H1 (cell line): ENCODE results near the gene FMO3. TPM values are rescaled to one million over a fixed set of nuclear protein-coding genes. Genes with fewer than 3 reads are reported as not detected.

Experiments used
- polyA plus RNA-seq, 7 experiments: library from polyadenylated mRNA; depleted of rRNA in 3 of 7; stranded (reverse) in 5 of 7; unstranded in 2 of 7; fragments of >200 nt in 5 of 7; fragments of 200-250 nt in 2 of 7; gene quantifications; 1 replicate in 5 of 7; 2 replicates in 1 of 7; 4 replicates in 1 of 7; pipeline versions ENCODE4 v1.2.1 to v1.2.3, GENCODE V29; 2011 to 2013; ENCODE audit warnings: missing spikeins in 2 of 7, mixed read lengths in 2 of 7
- total RNA-seq: library from RNA; stranded (reverse); fragmentation: NEBNext Ultra II Directional; extraction: Animal tissue kit (Norgen Biotek cat#: 25700); gene quantifications from 2 replicates; pipeline ENCODE4 v1.2.1, GENCODE V29; 2021
- TF ChIP-seq, protein P1 (sequence below): IDR thresholded peaks from 2 replicates; pipeline ENCODE4 v1.6.1; 2011; ENCODE audit warnings: low read length, improper control_type of control experiment

FMO3 gene
- total and polyA plus RNA-seq, 2 of the 8 experiments (the other 6 are each of a cell fraction or from before 2014, with no cell fraction given): not detected

DNA sequence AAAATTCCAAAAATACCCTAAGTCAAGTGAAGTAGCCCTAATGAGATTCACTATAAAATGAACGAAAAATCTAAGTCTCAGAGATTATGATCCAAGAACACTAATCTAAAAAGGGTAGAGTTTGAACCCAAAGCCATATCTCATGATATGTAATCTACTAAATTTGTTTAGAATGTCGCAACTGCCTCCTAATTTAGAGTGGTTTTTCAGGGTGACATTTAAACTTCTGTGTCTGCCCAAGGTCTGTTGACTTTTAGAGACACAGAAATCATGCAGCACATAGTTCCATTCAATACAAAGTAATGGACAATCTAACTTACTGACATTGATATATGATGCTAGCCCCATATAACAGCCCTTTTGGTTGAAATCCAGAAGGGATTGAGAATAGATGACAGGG lies 28.9 kb downstream of the FMO3 start (continued):
- TF ChIP-seq, protein P1, sequence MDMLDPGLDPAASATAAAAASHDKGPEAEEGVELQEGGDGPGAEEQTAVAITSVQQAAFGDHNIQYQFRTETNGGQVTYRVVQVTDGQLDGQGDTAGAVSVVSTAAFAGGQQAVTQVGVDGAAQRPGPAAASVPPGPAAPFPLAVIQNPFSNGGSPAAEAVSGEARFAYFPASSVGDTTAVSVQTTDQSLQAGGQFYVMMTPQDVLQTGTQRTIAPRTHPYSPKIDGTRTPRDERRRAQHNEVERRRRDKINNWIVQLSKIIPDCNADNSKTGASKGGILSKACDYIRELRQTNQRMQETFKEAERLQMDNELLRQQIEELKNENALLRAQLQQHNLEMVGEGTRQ: no peak
- TF ChIP-seq, all 59 proteins: peak for 0
